OCI-LY1 (cell line): Measurements from ENCODE around the gene ARHGEF11.
"Not testable (repeated sequence)": the region's sequence is repeated elsewhere in the genome, so short reads cannot be mapped to it uniquely, and the experiment has no call there.

ENCODE experiments used
- CTCF ChIP-seq: fragments of 200-600 bp; sonication (generic), shearing (Covaris generic); IDR thresholded peaks from 2 replicates; pipeline ENCODE4 v1.5.1; 2017; ENCODE audit warnings: mild to moderate bottlenecking, antibody characterized with exemption, low read length, moderate library complexity, mixed read lengths
- EZH2 ChIP-seq: fragments of 200-600 bp; sonication (generic), shearing (Covaris generic); IDR thresholded peaks from 2 replicates; pipeline ENCODE4 v1.8.0; 2017; ENCODE audit warnings: borderline replicate concordance, mixed run types, mild to moderate bottlenecking, antibody characterized with exemption, low read length, moderate library complexity, mixed read lengths

GRCh38 chr1:157059241-157059640 lies 13.7 kb upstream of the ARHGEF11 start:
- TF ChIP-seq CTCF, EZH2: not testable (repeated sequence)
